ENCODE results near the gene TSPAN4. TPM values are rescaled to one million over a fixed set of nuclear protein-coding genes. Genes with fewer than 3 reads are reported as not detected.

Gene TSPAN4
- total RNA-seq, 1 experiment from 2014 or later, result 50.3 TPM

DNA sequence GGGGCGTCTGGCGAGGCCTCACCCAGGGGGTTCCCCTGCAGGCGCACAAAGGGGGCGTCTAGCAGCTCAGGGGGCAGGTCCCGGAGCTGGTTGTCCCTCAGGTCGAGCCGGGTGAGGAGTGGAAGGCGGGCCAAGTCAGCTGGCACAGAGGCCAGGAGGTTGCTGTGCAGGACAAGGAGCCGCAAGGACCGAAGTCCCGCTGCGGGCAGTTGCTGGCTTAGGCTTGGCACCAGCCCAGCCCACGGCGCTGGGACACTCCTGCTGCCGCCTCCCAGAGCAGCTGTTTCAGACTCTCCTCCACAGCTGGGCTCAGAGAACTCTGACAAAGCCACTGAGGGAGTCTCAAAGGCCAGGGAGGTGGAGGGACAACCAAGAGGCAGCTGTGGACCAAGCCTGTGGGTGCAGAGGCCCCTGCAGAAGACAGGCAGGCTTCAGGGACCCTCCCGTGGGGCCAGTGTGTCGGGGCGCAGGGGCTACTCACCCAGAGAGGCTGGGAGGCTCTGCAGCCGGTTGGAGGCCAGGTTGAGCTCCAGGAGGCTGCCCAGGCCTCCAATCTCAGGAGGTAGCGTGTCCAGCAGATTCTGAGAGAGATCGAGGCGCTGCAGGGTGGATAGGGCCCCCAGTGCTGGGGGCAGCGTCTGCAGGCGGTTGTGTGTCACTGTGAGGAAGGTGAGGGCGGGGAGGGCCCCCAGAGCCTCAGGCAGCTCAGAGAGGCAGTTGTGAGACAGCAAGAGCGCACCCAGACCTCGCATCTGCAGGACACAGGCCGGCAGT lies 39.8 kb upstream of the TSPAN4 start:
- Histone ChIP-seq H3K4me2 (ENCODE audit: low read length) (no peak overlapping the region), H3K9ac (ENCODE audit: low read length) (no peak overlapping the region), H3K4me3 (replicated peaks in 1 of 2; ENCODE audit: low read depth in 1 of 2, low read length in 2 of 2) (no peak overlapping the region), H3K4me1 (ENCODE audit: control insufficient read depth in 1 of 2, insufficient read depth in 2 of 2, low read length in 2 of 2) (peaks cover 26 to 34% of the 10 kb centered on the region in 2 experiments), H3K9me3 (ENCODE audit: control insufficient read depth in 1 of 2, insufficient read depth in 1 of 2, low read depth in 1 of 2, low read length in 2 of 2) (no peaks in the 10 kb centered on the region), H3K36me3 (ENCODE audit: control insufficient read depth in 1 of 2, insufficient read depth in 2 of 2, low read length in 2 of 2) (peaks cover 0 to 9% of the 10 kb centered on the region in 2 experiments; a peak in 1 of 4 replicates), H3K27ac (ENCODE audit: low read depth, low read length) (peak overlapping the region; percentile 29; the same call in 1 of the 2 replicates), H3K9me2 (ENCODE audit: insufficient read depth) (no peaks in the 10 kb centered on the region), H4K20me1 (ENCODE audit: insufficient read depth) (no peaks in the 10 kb centered on the region), H3K79me2 (ENCODE audit: insufficient read depth, low read length) (peaks cover 16% of the 10 kb centered on the region; the same call in 1 of the 2 replicates), H3K27me3 (ENCODE audit: insufficient read depth, low read length) (no peaks in the 10 kb centered on the region), H2AFZ (ENCODE audit: low read depth, low read length, poor library complexity, severe bottlenecking) (no peak overlapping the region)
- no peak for ATAC-seq
- intact Hi-C loops (cut with micrococcal nuclease), result no loop called here
- no peak for TF ChIP-seq ATF3 (IDR thresholded peaks at IDR 0.05)
- no peak for TF ChIP-seq YY1 (IDR thresholded peaks at IDR 0.05; ENCODE audit: extremely low read depth, insufficient replicate concordance, low read depth, low read length)
- no peak for TF ChIP-seq EZH2 (IDR thresholded peaks at IDR 0.05)
- no peak for TF ChIP-seq POLR2A (IDR thresholded peaks at IDR 0.05; ENCODE audit: borderline replicate concordance, extremely low read depth, insufficient read depth, insufficient read length)
- TF ChIP-seq CEBPB (IDR thresholded peaks at IDR 0.05; ENCODE audit: low read depth), result no peak
- TF ChIP-seq JUND (IDR thresholded peaks at IDR 0.05), result no peak
- no peak for TF ChIP-seq SIN3A (IDR thresholded peaks at IDR 0.05; ENCODE audit: low read depth)
- TF ChIP-seq, protein P1, sequence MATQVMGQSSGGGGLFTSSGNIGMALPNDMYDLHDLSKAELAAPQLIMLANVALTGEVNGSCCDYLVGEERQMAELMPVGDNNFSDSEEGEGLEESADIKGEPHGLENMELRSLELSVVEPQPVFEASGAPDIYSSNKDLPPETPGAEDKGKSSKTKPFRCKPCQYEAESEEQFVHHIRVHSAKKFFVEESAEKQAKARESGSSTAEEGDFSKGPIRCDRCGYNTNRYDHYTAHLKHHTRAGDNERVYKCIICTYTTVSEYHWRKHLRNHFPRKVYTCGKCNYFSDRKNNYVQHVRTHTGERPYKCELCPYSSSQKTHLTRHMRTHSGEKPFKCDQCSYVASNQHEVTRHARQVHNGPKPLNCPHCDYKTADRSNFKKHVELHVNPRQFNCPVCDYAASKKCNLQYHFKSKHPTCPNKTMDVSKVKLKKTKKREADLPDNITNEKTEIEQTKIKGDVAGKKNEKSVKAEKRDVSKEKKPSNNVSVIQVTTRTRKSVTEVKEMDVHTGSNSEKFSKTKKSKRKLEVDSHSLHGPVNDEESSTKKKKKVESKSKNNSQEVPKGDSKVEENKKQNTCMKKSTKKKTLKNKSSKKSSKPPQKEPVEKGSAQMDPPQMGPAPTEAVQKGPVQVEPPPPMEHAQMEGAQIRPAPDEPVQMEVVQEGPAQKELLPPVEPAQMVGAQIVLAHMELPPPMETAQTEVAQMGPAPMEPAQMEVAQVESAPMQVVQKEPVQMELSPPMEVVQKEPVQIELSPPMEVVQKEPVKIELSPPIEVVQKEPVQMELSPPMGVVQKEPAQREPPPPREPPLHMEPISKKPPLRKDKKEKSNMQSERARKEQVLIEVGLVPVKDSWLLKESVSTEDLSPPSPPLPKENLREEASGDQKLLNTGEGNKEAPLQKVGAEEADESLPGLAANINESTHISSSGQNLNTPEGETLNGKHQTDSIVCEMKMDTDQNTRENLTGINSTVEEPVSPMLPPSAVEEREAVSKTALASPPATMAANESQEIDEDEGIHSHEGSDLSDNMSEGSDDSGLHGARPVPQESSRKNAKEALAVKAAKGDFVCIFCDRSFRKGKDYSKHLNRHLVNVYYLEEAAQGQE (IDR thresholded peaks at IDR 0.05; ENCODE audit: low read depth), result no peak
- TF ChIP-seq ZNF274 (IDR thresholded peaks at IDR 0.05; ENCODE audit: low read depth, low read length), result no peak
- no peak for TF ChIP-seq CBX3 (IDR thresholded peaks at IDR 0.05; ENCODE audit: low read depth)
- no peak for TF ChIP-seq SRF (IDR thresholded peaks at IDR 0.05; ENCODE audit: low read depth)
- TF ChIP-seq TCF7L2 (IDR thresholded peaks at IDR 0.05; ENCODE audit: borderline replicate concordance, extremely low read depth, insufficient read depth, insufficient read length), result no peak
- no peak for TF ChIP-seq MAX (IDR thresholded peaks at IDR 0.05)
- no peak for TF ChIP-seq EZH2phosphoT487 (IDR thresholded peaks at IDR 0.05; ENCODE audit: borderline replicate concordance)
- no peak for TF ChIP-seq POLR2AphosphoS5 (IDR thresholded peaks at IDR 0.05; ENCODE audit: low read depth, low read length)
- no peak for TF ChIP-seq EGR1 (IDR thresholded peaks at IDR 0.05; ENCODE audit: low read depth)
- no peak for TF ChIP-seq SP1 (IDR thresholded peaks at IDR 0.05; ENCODE audit: low read depth)
- no peak for TF ChIP-seq ELF1 (IDR thresholded peaks at IDR 0.05; ENCODE audit: borderline replicate concordance, low read depth)
- TF ChIP-seq, protein P2, sequence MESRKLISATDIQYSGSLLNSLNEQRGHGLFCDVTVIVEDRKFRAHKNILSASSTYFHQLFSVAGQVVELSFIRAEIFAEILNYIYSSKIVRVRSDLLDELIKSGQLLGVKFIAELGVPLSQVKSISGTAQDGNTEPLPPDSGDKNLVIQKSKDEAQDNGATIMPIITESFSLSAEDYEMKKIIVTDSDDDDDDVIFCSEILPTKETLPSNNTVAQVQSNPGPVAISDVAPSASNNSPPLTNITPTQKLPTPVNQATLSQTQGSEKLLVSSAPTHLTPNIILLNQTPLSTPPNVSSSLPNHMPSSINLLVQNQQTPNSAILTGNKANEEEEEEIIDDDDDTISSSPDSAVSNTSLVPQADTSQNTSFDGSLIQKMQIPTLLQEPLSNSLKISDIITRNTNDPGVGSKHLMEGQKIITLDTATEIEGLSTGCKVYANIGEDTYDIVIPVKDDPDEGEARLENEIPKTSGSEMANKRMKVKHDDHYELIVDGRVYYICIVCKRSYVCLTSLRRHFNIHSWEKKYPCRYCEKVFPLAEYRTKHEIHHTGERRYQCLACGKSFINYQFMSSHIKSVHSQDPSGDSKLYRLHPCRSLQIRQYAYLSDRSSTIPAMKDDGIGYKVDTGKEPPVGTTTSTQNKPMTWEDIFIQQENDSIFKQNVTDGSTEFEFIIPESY (IDR thresholded peaks at IDR 0.05; ENCODE audit: extremely low read depth, insufficient replicate concordance, low read length), result no peak
- TF ChIP-seq RAD21 (IDR thresholded peaks at IDR 0.05; ENCODE audit: low read depth), result no peak
- no TSS peak for BruUV-seq (replicated peaks)
- DNase-seq (ENCODE audit: low read depth, low spot score), result no peak
- POLR2A ChIA-PET, result no interaction called here
- CTCF ChIA-PET, result no interaction called here
- RAD21 ChIA-PET (ENCODE audit: low non-redundant PET in 1 of 2, low total read pairs in 2 of 2, uncharacterized antibody in 2 of 2, unreplicated experiment in 2 of 2), result no interaction called here

Measured in HCT116 (cell line).